Adipocyte (in vitro differentiated cells): ENCODE results near the gene TOMM5.
A peak's percentile ranks its signal among the peaks of the same experiment; 100 is the strongest.

Experiments
- DNase-seq: peaks from one replicate; pipeline ENCODE4 v3.0.0-alpha.2; 2015; ENCODE audit warnings: low read depth
- H3K27me3 ChIP-seq: replicated peaks from 2 replicates; pipeline ENCODE4 v1.7.0; 2013; ENCODE audit warnings: mild to moderate bottlenecking, low read length, moderate library complexity; ENCODE audit not compliant: control insufficient read depth, insufficient read depth
- H3K36me3 ChIP-seq: 2 replicates; pipeline ENCODE4 v1.7.0; 2013; ENCODE audit warnings: low read length, mild to moderate bottlenecking, moderate library complexity; ENCODE audit not compliant: control insufficient read depth, insufficient read depth, severe bottlenecking
- H3K4me1 ChIP-seq: 2 replicates; pipeline ENCODE4 v1.7.0; 2013; ENCODE audit warnings: mild to moderate bottlenecking, low read length, moderate library complexity; ENCODE audit not compliant: control insufficient read depth, insufficient read depth
- H3K4me3 ChIP-seq: 2 replicates; pipeline ENCODE4 v1.7.0; 2013; ENCODE audit warnings: mild to moderate bottlenecking, low read length, moderate library complexity
- H3K9ac ChIP-seq: 2 replicates; pipeline ENCODE4 v1.7.0; 2013; ENCODE audit warnings: mild to moderate bottlenecking, low read length, moderate library complexity
- H3K9me3 ChIP-seq: 2 replicates; pipeline ENCODE4 v1.7.0; 2013; ENCODE audit warnings: mild to moderate bottlenecking, low read length, moderate library complexity; ENCODE audit not compliant: control insufficient read depth

TOMM5 gene

DNA sequence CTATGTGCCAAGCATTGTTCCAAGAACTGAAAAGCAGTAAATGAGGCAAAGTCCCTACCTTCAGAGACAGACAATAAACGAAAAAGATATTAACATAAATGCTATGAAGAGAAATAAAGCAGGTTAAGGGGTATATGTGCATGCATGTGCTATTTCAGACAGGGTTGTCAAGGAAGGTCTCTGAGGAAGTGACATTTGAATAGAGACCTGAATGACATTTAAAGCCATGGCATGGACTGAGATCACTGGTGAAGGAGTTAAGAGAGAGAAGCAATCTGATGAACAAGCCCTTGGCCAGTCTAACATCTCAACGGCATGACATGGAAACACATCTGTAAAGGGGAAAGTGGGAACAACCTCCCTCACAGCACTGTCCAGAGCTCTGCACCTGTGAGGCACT, 30.7 kb downstream of the TOMM5 start:
- no peak for DNase-seq
- H3K36me3 ChIP-seq = peaks cover 12% of the 10 kb centered on the region
- no peak overlapping the region for H3K9ac ChIP-seq
- H3K9me3 ChIP-seq = peaks cover 3% of the 10 kb centered on the region
- H3K27me3 ChIP-seq = no peaks in the 10 kb centered on the region
- H3K4me1 ChIP-seq = no peaks in the 10 kb centered on the region
- H3K4me3 ChIP-seq = no peak overlapping the region

- no peak overlapping the region for H3K9ac ChIP-seq
- peaks cover 3% of the 10 kb centered on the region for H3K9me3 ChIP-seq
- peaks cover 4% of the 10 kb centered on the region for H3K4me1 ChIP-seq
- H3K36me3 ChIP-seq = peaks cover 12% of the 10 kb centered on the region
- no peak for DNase-seq
- H3K4me3 ChIP-seq = no peak overlapping the region
- no peaks in the 10 kb centered on the region for H3K27me3 ChIP-seq
These were observed 32.4 kb downstream of the TOMM5 start for GRCh38 chr9:37559855-37560592.

DNA sequence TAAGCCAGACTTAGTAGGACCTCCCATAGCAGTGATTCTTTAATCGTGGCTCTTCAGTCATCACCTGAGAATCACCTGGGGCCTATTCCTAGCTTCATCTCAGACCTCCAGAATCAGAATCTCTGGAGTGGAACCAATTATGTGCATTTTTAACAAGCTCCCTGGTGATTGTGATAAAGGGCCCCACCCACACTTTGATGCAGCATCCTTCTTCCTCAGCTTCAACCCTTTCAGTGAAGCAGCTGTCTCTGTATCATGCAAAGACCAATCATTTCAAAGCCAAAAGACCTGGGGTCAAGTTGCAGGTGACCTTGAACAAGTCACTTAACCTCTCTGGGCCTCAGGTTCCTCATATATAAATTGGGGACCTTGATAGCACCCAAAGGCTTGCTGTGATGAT, 33.3 kb downstream of the TOMM5 start:
- H3K27me3 ChIP-seq = no peaks in the 10 kb centered on the region
- H3K36me3 ChIP-seq = peaks cover 10% of the 10 kb centered on the region
- peaks cover 4% of the 10 kb centered on the region for H3K4me1 ChIP-seq
- H3K9me3 ChIP-seq = peaks cover 3% of the 10 kb centered on the region
- H3K9ac ChIP-seq = no peak overlapping the region
- no peak for DNase-seq
- H3K4me3 ChIP-seq = no peak overlapping the region

- Histone ChIP-seq H3K27me3 (no peaks in the 10 kb centered on the region), H3K9me3 (no peaks in the 10 kb centered on the region), H3K4me1 (peaks cover 7% of the 10 kb centered on the region), H3K36me3 (peaks cover 7% of the 10 kb centered on the region), H3K4me3 (no peak overlapping the region), H3K9ac (no peak overlapping the region)
- DNase-seq = peak; percentile 60
These were observed 36.6 kb downstream of the TOMM5 start for GRCh38 chr9:37555786-37556185.

GRCh38 chr9:37554318-37554717, 38.1 kb downstream of the TOMM5 start:
- no peak overlapping the region for H3K9ac ChIP-seq
- DNase-seq = no peak
- H3K4me1 ChIP-seq = peaks cover 7% of the 10 kb centered on the region
- no peaks in the 10 kb centered on the region for H3K27me3 ChIP-seq
- no peak overlapping the region for H3K4me3 ChIP-seq
- peaks cover 5% of the 10 kb centered on the region for H3K36me3 ChIP-seq
- H3K9me3 ChIP-seq = no peaks in the 10 kb centered on the region

DNA sequence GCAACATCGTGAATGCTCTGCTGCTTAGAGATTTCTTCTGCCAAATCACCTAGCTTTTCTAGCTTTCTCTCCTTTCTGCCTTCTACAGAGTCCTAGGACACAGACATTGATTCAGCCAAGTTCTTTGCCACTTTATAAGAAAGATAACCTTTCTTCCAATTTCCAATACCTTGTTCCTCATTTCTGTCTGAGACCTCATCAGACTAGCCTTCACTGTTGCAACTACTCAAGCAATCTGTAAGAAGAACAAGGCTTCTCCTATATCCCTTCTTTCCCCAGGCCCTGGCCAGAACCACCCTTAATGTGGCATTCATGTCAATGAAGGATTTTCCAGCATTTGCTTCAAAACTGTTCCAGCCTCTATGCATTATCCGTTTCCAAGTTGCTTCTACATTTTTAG, 40.5 kb downstream of the TOMM5 start:
- H3K27me3 ChIP-seq = no peaks in the 10 kb centered on the region
- H3K4me1 ChIP-seq = peaks cover 7% of the 10 kb centered on the region
- H3K9me3 ChIP-seq = no peaks in the 10 kb centered on the region
- no peak overlapping the region for H3K4me3 ChIP-seq
- H3K36me3 ChIP-seq = no peaks in the 10 kb centered on the region
- no peak for DNase-seq
- H3K9ac ChIP-seq = no peak overlapping the region

- no peaks in the 10 kb centered on the region for H3K9me3 ChIP-seq
- H3K4me1 ChIP-seq = peaks cover 7% of the 10 kb centered on the region
- no peak overlapping the region for H3K9ac ChIP-seq
- no peaks in the 10 kb centered on the region for H3K36me3 ChIP-seq
- H3K4me3 ChIP-seq = no peak overlapping the region
- no peak for DNase-seq
- H3K27me3 ChIP-seq = no peaks in the 10 kb centered on the region
These were observed 40.9 kb downstream of the TOMM5 start for GRCh38 chr9:37551468-37551867.

- H3K4me3 ChIP-seq = no peak overlapping the region
- H3K9ac ChIP-seq = no peak overlapping the region
- DNase-seq = peak; percentile 31
- H3K27me3 ChIP-seq = no peaks in the 10 kb centered on the region
- no peaks in the 10 kb centered on the region for H3K36me3 ChIP-seq
- peaks cover 4% of the 10 kb centered on the region for H3K4me1 ChIP-seq
- no peaks in the 10 kb centered on the region for H3K9me3 ChIP-seq
These were observed 41.6 kb downstream of the TOMM5 start for GRCh38 chr9:37550781-37551180.

GRCh38 chr9:37549527-37549926, 42.9 kb downstream of the TOMM5 start:
- H3K36me3 ChIP-seq = no peaks in the 10 kb centered on the region
- H3K4me3 ChIP-seq = no peak overlapping the region
- peaks cover 4% of the 10 kb centered on the region for H3K4me1 ChIP-seq
- H3K27me3 ChIP-seq = no peaks in the 10 kb centered on the region
- DNase-seq = no peak
- no peaks in the 10 kb centered on the region for H3K9me3 ChIP-seq
- H3K9ac ChIP-seq = no peak overlapping the region

DNA sequence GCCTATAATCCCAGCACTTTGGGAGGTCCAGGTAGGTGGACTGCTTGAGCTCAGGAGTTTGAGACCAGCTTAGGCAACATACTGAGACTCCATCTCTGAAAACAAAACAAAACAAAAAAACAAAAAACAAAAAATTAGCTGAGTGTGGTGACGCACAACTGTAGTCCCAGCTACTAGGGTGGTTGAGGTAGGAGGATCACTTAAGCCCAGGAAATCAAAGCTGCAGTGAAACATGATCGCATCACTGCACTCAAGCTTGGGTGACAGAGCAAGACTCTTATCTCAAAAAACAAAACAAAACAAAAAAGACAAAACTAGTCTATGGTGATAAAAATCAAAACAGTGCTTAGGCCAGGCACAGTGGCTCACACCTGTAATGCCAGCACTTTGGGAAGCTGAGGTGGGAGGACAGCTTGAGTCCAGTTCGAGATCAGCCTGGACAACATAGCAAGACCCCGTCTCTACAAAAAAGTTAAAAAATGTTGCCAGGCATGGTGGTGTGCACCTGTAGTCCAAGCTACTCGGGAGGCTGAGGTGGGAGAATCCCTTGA, 45.0 kb downstream of the TOMM5 start:
- H3K27me3 ChIP-seq = no peaks in the 10 kb centered on the region

DNA sequence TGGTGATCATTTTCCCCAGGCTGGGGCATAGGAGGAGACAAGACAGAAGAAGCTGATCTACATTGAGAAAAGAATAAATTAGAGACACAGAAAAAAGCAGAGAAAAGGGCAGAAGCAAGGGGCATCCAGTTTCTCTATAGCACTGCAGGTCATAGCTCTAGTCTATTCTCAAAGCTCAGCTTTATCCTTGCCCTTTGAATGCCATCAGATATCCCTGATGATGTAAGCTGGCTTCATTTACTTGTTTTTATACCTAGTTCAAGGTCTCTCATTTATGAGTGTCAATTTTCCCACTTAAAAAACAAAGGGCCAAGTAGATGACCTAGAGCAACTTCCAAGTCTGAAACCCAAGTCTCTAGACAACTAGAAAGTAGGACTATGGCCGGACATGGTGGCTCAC, 48.9 kb downstream of the TOMM5 start:
- H3K9ac ChIP-seq = no peak overlapping the region
- H3K36me3 ChIP-seq = peaks cover 17% of the 10 kb centered on the region
- no peaks in the 10 kb centered on the region for H3K27me3 ChIP-seq

More for the DNA sequence above, 45.0 kb downstream of the TOMM5 start:
- no peaks in the 10 kb centered on the region for H3K9me3 ChIP-seq
- peaks cover 4% of the 10 kb centered on the region for H3K4me1 ChIP-seq
- no peak overlapping the region for H3K4me3 ChIP-seq
- DNase-seq = no peak
- H3K36me3 ChIP-seq = no peaks in the 10 kb centered on the region
- H3K9ac ChIP-seq = no peak overlapping the region

GRCh38 chr9:37542895-37543294, 49.5 kb downstream of the TOMM5 start:
- H3K9ac ChIP-seq = no peak overlapping the region
- no peaks in the 10 kb centered on the region for H3K4me1 ChIP-seq
- H3K9me3 ChIP-seq = no peaks in the 10 kb centered on the region
- DNase-seq = no peak
- H3K27me3 ChIP-seq = no peaks in the 10 kb centered on the region
- H3K4me3 ChIP-seq = no peak overlapping the region
- H3K36me3 ChIP-seq = peaks cover 22% of the 10 kb centered on the region

More for the DNA sequence above, 48.9 kb downstream of the TOMM5 start:
- H3K9me3 ChIP-seq = no peaks in the 10 kb centered on the region
- H3K4me3 ChIP-seq = no peak overlapping the region
- no peak for DNase-seq
- no peaks in the 10 kb centered on the region for H3K4me1 ChIP-seq
